OCI-LY1 (cell line): ENCODE data around the gene SLC25A4.

ENCODE experiments used
- H2AFZ ChIP-seq: fragments of 200-600 bp; sonication (generic), shearing (Covaris generic); 2 replicates; pipeline ENCODE4 v1.6.0; 2014; ENCODE audit warnings: antibody characterized with exemption, mild to moderate bottlenecking, low read length
- H3F3A ChIP-seq: fragments of 200-600 bp; sonication (generic), shearing (Covaris generic); 2 replicates; pipeline ENCODE4 v1.6.0; 2014; ENCODE audit warnings: mild to moderate bottlenecking, antibody characterized with exemption, low read length, moderate library complexity; ENCODE audit not compliant: insufficient read depth
- H3K27ac ChIP-seq: fragments of 200-600 bp; sonication (generic); 2 replicates; pipeline ENCODE4 v1.5.1; 2014; ENCODE audit warnings: low read length, mixed run types, mild to moderate bottlenecking, low read depth; ENCODE audit not compliant: poor library complexity, severe bottlenecking
- H3K27me3 ChIP-seq: fragments of 200-600 bp; sonication (generic); 2 replicates; pipeline ENCODE4 v1.6.0; 2014; ENCODE audit warnings: antibody characterized with exemption, mild to moderate bottlenecking, low read length, moderate library complexity; ENCODE audit not compliant: insufficient read depth
- H3K36me3 ChIP-seq: fragments of 200-600 bp; sonication (generic); 2 replicates; pipeline ENCODE4 v1.6.1; 2014; ENCODE audit warnings: mild to moderate bottlenecking, antibody characterized with exemption, low read length, moderate library complexity, mixed read lengths; ENCODE audit not compliant: insufficient read depth
- H3K4me1 ChIP-seq: fragments of 200-600 bp; sonication (generic); 2 replicates; pipeline ENCODE4 v1.5.1; 2014; ENCODE audit warnings: mild to moderate bottlenecking, low read length, moderate library complexity; ENCODE audit not compliant: insufficient read depth, severe bottlenecking
- H3K4me2 ChIP-seq: fragments of 200-600 bp; sonication (generic), shearing (Covaris generic); 2 replicates; pipeline ENCODE4 v1.6.1; 2014; ENCODE audit warnings: low read length
- H3K4me3 ChIP-seq: fragments of 200-600 bp; sonication (generic); 2 replicates; pipeline ENCODE4 v1.5.1; 2014; ENCODE audit warnings: low read length, low read depth, mild to moderate bottlenecking, mixed read lengths; ENCODE audit not compliant: poor library complexity, severe bottlenecking
- H3K79me2 ChIP-seq: fragments of 200-600 bp; shearing (Covaris generic); 2 replicates; pipeline ENCODE4 v1.6.1; 2016; ENCODE audit warnings: mixed run types, low read length, mixed read lengths; ENCODE audit not compliant: insufficient read depth
- H3K9ac ChIP-seq: fragments of 200-600 bp; sonication (generic), shearing (Covaris generic); 2 replicates; pipeline ENCODE4 v1.6.1; 2014; ENCODE audit warnings: mild to moderate bottlenecking, low read length, mixed read lengths
- H3K9me2 ChIP-seq: fragments of 200-600 bp; sonication (generic), shearing (Covaris generic); 2 replicates; pipeline ENCODE4 v1.6.1; 2014; ENCODE audit warnings: low read depth, mild to moderate bottlenecking, low read length, mixed read lengths
- H3K9me3 ChIP-seq: fragments of 200-600 bp; shearing (Covaris generic); 2 replicates; pipeline ENCODE4 v1.6.1; 2014; ENCODE audit warnings: low read length, mixed read lengths
- H4K20me1 ChIP-seq: fragments of 200-600 bp; sonication (generic), shearing (Covaris generic); 2 replicates; pipeline ENCODE4 v1.6.0; 2016; ENCODE audit warnings: mild to moderate bottlenecking, low read length; ENCODE audit not compliant: insufficient read depth
- CTCF ChIP-seq: fragments of 200-600 bp; sonication (generic), shearing (Covaris generic); IDR thresholded peaks from 2 replicates; pipeline ENCODE4 v1.5.1; 2017; ENCODE audit warnings: mild to moderate bottlenecking, antibody characterized with exemption, low read length, moderate library complexity, mixed read lengths
- EZH2 ChIP-seq: fragments of 200-600 bp; sonication (generic), shearing (Covaris generic); IDR thresholded peaks from 2 replicates; pipeline ENCODE4 v1.8.0; 2017; ENCODE audit warnings: borderline replicate concordance, mixed run types, mild to moderate bottlenecking, antibody characterized with exemption, low read length, moderate library complexity, mixed read lengths

SLC25A4 gene

GRCh38 chr4:185100423-185100822 lies 42.6 kb upstream of the SLC25A4 start:
- Histone ChIP-seq H3K79me2 (no peaks in the 10 kb centered on the region), H3K27ac (no peak overlapping the region), H3K4me2 (no peak overlapping the region), H3F3A (no peaks in the 10 kb centered on the region), H4K20me1 (no peaks in the 10 kb centered on the region), H3K4me3 (no peak overlapping the region), H2AFZ (no peak overlapping the region), H3K9me3 (no peaks in the 10 kb centered on the region), H3K36me3 (no peaks in the 10 kb centered on the region), H3K9ac (no peak overlapping the region), H3K27me3 (no peaks in the 10 kb centered on the region; the same call in 1 of the 2 replicates), H3K9me2 (no peaks in the 10 kb centered on the region), H3K4me1 (no peaks in the 10 kb centered on the region)
- TF ChIP-seq CTCF (no peak), EZH2 (no peak)

- no peak overlapping the region for H3K9ac ChIP-seq
- no peak overlapping the region for H3K4me2 ChIP-seq
- no peak overlapping the region for H3K4me3 ChIP-seq
- H2AFZ ChIP-seq: no peak overlapping the region
- TF ChIP-seq EZH2 (no peak), CTCF (no peak)
- no peak overlapping the region for H3K27ac ChIP-seq
- no peaks in the 10 kb centered on the region; the same call in 1 of the 2 replicates for H3K27me3 ChIP-seq
- no peaks in the 10 kb centered on the region for H3F3A ChIP-seq
- no peaks in the 10 kb centered on the region for H4K20me1 ChIP-seq
- no peaks in the 10 kb centered on the region for H3K36me3 ChIP-seq
- no peaks in the 10 kb centered on the region for H3K9me2 ChIP-seq
- H3K79me2 ChIP-seq: no peaks in the 10 kb centered on the region
- H3K9me3 ChIP-seq: no peaks in the 10 kb centered on the region
- H3K4me1 ChIP-seq: no peaks in the 10 kb centered on the region
These were observed 41.6 kb upstream of the SLC25A4 start for GRCh38 chr4:185101354-185101890.

GRCh38 chr4:185104733-185105132 lies 38.3 kb upstream of the SLC25A4 start:
- Histone ChIP-seq H3K79me2 (no peaks in the 10 kb centered on the region), H3K27ac (no peak overlapping the region), H4K20me1 (no peaks in the 10 kb centered on the region), H3K36me3 (no peaks in the 10 kb centered on the region), H3F3A (no peaks in the 10 kb centered on the region), H3K4me2 (no peak overlapping the region), H3K4me1 (no peaks in the 10 kb centered on the region), H3K9me3 (no peaks in the 10 kb centered on the region), H3K9me2 (no peaks in the 10 kb centered on the region), H3K27me3 (no peaks in the 10 kb centered on the region; the same call in none of the 2 replicates), H3K4me3 (no peak overlapping the region), H3K9ac (no peak overlapping the region), H2AFZ (no peak overlapping the region)
- no peak for TF ChIP-seq EZH2
- TF ChIP-seq CTCF: no peak
